Measurements from ENCODE around the gene ULBP1. TPM values are rescaled to one million over a fixed set of nuclear protein-coding genes. Genes with fewer than 3 reads are reported as not detected.

ULBP1 gene
- polyA plus RNA-seq, 1 experiment = 2.6 TPM

DNA sequence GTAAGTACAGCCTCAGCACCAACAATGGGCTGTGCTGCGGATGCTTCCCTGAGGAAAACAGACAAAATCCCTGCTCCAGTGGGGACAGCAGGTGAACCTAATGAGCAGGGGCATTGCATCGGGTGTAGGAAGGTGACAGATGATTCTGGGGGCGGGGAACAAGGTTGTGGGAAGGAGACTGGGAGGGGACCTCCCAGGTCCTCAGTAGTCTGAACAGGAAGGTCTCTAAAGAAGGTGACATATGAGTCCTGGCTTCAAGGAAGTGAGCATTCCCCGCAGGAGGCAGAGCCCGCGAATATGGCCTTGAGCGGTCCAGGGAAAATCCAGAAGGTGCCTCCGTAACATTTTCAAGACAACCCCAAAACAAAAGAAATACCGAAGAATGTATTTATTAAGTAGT lies 19.4 kb downstream of the ULBP1 start:
- DNase-seq (ENCODE audit: low read depth) = no peak
- ChIA-PET POLR2A (no interaction called here), CTCF (no interaction called here)
- H3K27me3 ChIP-seq (ENCODE audit: control insufficient read depth, insufficient read depth, low read length) = peaks cover 23% of the 10 kb centered on the region
- TF ChIP-seq, protein P1, sequence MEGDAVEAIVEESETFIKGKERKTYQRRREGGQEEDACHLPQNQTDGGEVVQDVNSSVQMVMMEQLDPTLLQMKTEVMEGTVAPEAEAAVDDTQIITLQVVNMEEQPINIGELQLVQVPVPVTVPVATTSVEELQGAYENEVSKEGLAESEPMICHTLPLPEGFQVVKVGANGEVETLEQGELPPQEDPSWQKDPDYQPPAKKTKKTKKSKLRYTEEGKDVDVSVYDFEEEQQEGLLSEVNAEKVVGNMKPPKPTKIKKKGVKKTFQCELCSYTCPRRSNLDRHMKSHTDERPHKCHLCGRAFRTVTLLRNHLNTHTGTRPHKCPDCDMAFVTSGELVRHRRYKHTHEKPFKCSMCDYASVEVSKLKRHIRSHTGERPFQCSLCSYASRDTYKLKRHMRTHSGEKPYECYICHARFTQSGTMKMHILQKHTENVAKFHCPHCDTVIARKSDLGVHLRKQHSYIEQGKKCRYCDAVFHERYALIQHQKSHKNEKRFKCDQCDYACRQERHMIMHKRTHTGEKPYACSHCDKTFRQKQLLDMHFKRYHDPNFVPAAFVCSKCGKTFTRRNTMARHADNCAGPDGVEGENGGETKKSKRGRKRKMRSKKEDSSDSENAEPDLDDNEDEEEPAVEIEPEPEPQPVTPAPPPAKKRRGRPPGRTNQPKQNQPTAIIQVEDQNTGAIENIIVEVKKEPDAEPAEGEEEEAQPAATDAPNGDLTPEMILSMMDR (IDR thresholded peaks at IDR 0.05; ENCODE audit: insufficient read depth, low read depth, low read length) = no peak
- H3K4me3 ChIP-seq (ENCODE audit: low read depth, low read length) = no peak overlapping the region
- no peaks in the 10 kb centered on the region for H3K36me3 ChIP-seq (ENCODE audit: control insufficient read depth, insufficient read depth, low read length)

DNA sequence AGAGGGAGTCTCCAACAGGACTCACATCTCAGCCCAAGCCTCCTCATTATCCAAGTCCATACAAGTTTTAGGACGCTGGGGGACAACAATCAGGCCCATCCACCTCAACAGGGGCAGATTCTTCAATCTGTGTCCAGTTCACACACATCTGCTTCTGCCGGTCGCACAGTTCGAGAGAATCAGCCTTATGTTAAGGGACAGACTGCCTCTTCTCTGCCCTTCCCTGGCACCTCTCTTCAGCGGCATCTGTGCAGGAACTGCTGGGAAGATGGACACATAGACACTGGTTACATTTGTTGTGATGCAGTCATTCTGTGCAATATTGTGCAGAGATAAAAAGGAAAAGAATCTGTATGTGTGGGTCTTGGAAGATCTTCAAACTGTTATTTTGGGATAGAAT lies 21.0 kb downstream of the ULBP1 start:
- Histone ChIP-seq H3K36me3 (ENCODE audit: control insufficient read depth, insufficient read depth, low read length) (no peaks in the 10 kb centered on the region), H3K27me3 (ENCODE audit: control insufficient read depth, insufficient read depth, low read length) (peaks cover 34% of the 10 kb centered on the region), H3K4me3 (ENCODE audit: low read depth, low read length) (no peak overlapping the region)
- CTCF ChIA-PET = no interaction called here
- POLR2A ChIA-PET = no interaction called here
- TF ChIP-seq, protein P1 (IDR thresholded peaks at IDR 0.05; ENCODE audit: insufficient read depth, low read depth, low read length) = no peak
- DNase-seq (ENCODE audit: low read depth) = no peak

DNA sequence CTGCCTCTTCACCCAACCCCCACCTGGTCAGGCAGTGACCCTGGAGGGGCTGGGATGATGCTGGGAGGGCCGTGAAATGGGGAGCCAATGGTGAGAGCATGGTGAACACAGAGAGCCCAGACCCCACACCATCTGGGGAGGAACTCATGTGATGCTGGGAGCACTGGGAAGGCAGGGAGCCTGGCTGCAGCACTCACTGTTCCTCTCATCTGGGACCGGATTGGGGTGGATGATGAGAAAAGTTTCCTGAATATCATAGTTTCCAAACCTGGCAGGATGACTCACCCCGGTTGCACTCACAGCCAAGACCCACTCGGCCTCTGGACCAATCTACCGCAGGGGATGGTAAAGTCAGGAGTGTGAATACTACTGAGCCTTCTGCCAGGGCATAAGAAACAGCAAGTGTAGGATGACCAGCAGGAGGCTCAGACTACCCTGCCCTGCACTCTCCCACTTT lies 21.8 kb downstream of the ULBP1 start:
- TF ChIP-seq, protein P1 (IDR thresholded peaks at IDR 0.05; ENCODE audit: insufficient read depth, low read depth, low read length) = no peak
- ChIA-PET CTCF (interaction anchor here (0.7 kb wide), 1 partner anchor 226 kb away, joined by 3 read pairs; no protein-coding TSS in a partner anchor), POLR2A (no interaction called here)
- DNase-seq (ENCODE audit: low read depth) = no peak
- peaks cover 40% of the 10 kb centered on the region for H3K27me3 ChIP-seq (ENCODE audit: control insufficient read depth, insufficient read depth, low read length)
- no peak overlapping the region for H3K4me3 ChIP-seq (ENCODE audit: low read depth, low read length)
- H3K36me3 ChIP-seq (ENCODE audit: control insufficient read depth, insufficient read depth, low read length) = no peaks in the 10 kb centered on the region

DNA sequence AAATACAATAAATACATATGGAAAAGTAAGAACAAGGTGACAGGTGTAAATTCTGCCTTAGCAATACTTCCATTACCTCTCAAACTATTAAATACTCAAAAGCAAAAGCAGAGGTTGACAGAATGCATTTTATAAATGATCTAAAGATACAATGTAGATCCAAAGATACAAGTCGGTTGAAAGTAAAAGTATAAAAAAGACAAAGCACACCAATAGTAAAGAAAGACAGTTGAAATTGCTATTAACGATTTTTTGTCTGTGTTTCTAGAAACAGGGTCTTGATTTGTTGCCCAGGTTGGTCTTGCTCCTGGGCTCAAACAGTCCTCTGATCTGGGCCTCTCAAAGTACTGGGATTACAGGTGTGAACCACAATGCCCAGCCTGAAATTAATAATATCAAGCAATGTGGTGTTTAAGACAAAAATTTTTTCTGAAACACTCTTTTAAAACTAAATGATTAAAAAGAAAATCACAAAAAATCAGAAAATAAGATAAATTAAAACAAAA lies 23.9 kb downstream of the ULBP1 start:
- ChIA-PET CTCF (no interaction called here), POLR2A (no interaction called here)
- no peak overlapping the region for H3K4me3 ChIP-seq (ENCODE audit: low read depth, low read length)
- DNase-seq (ENCODE audit: low read depth) = no peak
- H3K36me3 ChIP-seq (ENCODE audit: control insufficient read depth, insufficient read depth, low read length) = no peaks in the 10 kb centered on the region
- peaks cover 54% of the 10 kb centered on the region for H3K27me3 ChIP-seq (ENCODE audit: control insufficient read depth, insufficient read depth, low read length)
- TF ChIP-seq, protein P1 (IDR thresholded peaks at IDR 0.05; ENCODE audit: insufficient read depth, low read depth, low read length) = no peak

DNA sequence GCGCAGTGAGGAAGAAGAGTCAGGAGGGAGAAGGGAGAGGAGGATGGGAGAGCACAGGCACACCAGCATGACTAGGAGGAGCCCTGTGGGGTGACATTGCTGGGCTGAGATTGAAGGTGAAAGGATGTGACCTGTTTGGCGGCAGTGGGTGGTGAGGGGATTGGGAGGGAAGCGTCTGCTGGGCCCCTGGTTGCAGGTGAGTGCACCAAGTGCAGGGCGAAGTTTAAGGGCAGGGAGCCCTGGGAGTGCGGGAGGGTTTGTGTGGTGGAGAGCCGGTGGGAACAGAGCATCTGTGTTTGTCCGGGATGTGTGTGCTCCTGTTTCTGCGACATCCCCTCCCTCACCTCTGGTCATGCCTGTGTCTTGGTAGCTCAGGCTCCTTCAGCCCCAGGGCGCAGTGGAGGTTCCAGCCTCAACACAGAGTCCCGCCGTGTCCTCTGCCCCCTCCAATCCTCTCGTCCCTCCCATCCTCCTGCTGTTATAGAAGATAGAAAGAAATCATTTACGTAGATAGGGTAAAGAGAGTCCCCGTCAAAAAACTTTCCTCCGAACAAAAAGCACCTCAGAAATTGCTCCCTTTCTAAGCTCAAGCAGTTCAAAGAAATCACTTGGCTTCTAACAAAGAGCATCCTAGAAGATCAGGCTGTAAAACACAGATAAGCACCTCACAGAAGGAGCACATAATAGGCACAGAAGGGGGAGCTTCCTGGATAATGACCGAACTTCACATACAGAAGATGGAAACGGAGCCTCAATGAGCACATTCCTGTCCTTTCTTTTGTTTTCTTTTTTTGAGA lies 25.0 kb downstream of the ULBP1 start:
- CTCF ChIA-PET = no interaction called here
- POLR2A ChIA-PET = no interaction called here
- peaks cover 57% of the 10 kb centered on the region for H3K27me3 ChIP-seq (ENCODE audit: control insufficient read depth, insufficient read depth, low read length)
- no peak overlapping the region for H3K4me3 ChIP-seq (ENCODE audit: low read depth, low read length)
- TF ChIP-seq, protein P1 (IDR thresholded peaks at IDR 0.05; ENCODE audit: insufficient read depth, low read depth, low read length) = no peak
- DNase-seq (ENCODE audit: low read depth) = no peak
- no peaks in the 10 kb centered on the region for H3K36me3 ChIP-seq (ENCODE audit: control insufficient read depth, insufficient read depth, low read length)

All from BJ (cell line).